A549 (cell line): ENCODE data around the gene FLII. TPM values are rescaled to one million over a fixed set of nuclear protein-coding genes. Genes with fewer than 3 reads are reported as not detected.
A peak's percentile ranks its signal among the peaks of the same experiment; 100 is the strongest.

Experiments
- ATAC-seq, 2 experiments: fragments of 200-7000 bp in 1 of 2; fragments of >200 bp in 1 of 2; cut with Nextera tagmentation in 1 of 2; cut with Tn5 transposase in 1 of 2; 3 replicates each; pipeline versions ENCODE4 v1.8.0 to v1.9.1; 2018 to 2020; ENCODE audit warnings: mild to moderate bottlenecking in 1 of 2, moderate library complexity in 1 of 2
- CTCF ChIA-PET: fragments of 300-600 bp; sonication (Branson Sonifier 250); formaldehyde crosslinking; extraction: SDS; loops from one replicate; lab custom pipeline; 2021; ENCODE audit warnings: antibody characterized with exemption, inconsistent platforms; lab: Yijun Ruan, JAX
- POLR2A ChIA-PET: fragments of 350-600 bp; formaldehyde crosslinking; extraction: SDS; loops from one replicate; lab custom pipeline; 2021; ENCODE audit warnings: antibody characterized with exemption, inconsistent platforms; lab: Yijun Ruan, JAX
- DNase-seq, 2 experiments: peaks; one replicate each; pipeline versions ENCODE4 v3.0.0 to v3.0.0-alpha.2; 2011 to 2016; ENCODE audit warnings: low read depth in 1 of 2, low spot score in 1 of 2
- FAIRE-seq: peaks from 2 replicates; lab custom pipeline; 2011; peaks lifted over from hg19 to GRCh38; lab: Jason Lieb, UNC
- H3K27ac ChIP-seq, 2 experiments: fragments of >200 bp; sonication (Bioruptor Twin); formaldehyde crosslinking; 3 replicates each; pipeline ENCODE4 v1.5.1; 2016 to 2017
- H3K4me1 ChIP-seq: fragments of >200 bp; sonication (Bioruptor Twin); formaldehyde crosslinking; 3 replicates; pipeline ENCODE4 v1.6.1; 2016
- H3K4me2 ChIP-seq: fragments of >200 bp; sonication (Bioruptor Twin); formaldehyde crosslinking; 3 replicates; pipeline ENCODE4 v1.6.1; 2016
- H3K4me3 ChIP-seq: fragments of >200 bp; sonication (Bioruptor Twin); formaldehyde crosslinking; 3 replicates; pipeline ENCODE4 v1.5.1; 2016
- H3K9me3 ChIP-seq: fragments of >200 bp; sonication (Bioruptor Twin); formaldehyde crosslinking; 3 replicates; pipeline ENCODE4 v1.6.1; 2016
- CBX8 ChIP-seq: fragments of 200-600 bp; sonication (generic); IDR thresholded peaks from 2 replicates; pipeline ENCODE4 v1.6.1; 2016
- CEBPB ChIP-seq, 2 experiments: fragments of >200 bp in 1 of 2; sonication (Bioruptor Twin) in 1 of 2; formaldehyde crosslinking in 1 of 2; IDR thresholded peaks; 2 replicates each; pipeline ENCODE4 v1.6.1; 2012 to 2016
- CHD2 ChIP-seq: fragments of 150-350 bp; IDR thresholded peaks from 2 replicates; pipeline ENCODE4 v1.6.1; 2014; ENCODE audit warnings: low read length; ENCODE audit not compliant: partially characterized antibody
- EP300 ChIP-seq, 2 experiments: fragments of >200 bp; sonication (Bioruptor Twin); formaldehyde crosslinking; IDR thresholded peaks; 2 replicates in 1 of 2; 3 replicates in 1 of 2; pipeline ENCODE4 v1.6.1; 2016 to 2017
- ESRRA ChIP-seq: fragments of 150-350 bp; IDR thresholded peaks from 2 replicates; pipeline ENCODE4 v1.6.1; 2014; ENCODE audit warnings: mild to moderate bottlenecking, low read length, borderline replicate concordance
- FOSB ChIP-seq: fragments of 250-450 bp; sonication (Bioruptor Pico); IDR thresholded peaks from 2 replicates; pipeline ENCODE4 v1.5.0; 2020; ENCODE audit warnings: mild to moderate bottlenecking, moderate library complexity
- FOSL2 ChIP-seq, 2 experiments: fragments of 450-650 bp in 1 of 2; fragments of >200 bp in 1 of 2; sonication (Bioruptor Twin) in 1 of 2; formaldehyde crosslinking; IDR thresholded peaks; 2 replicates each; pipeline versions ENCODE4 v1.5.0 to v1.6.1; 2016 to 2020; ENCODE audit warnings: mild to moderate bottlenecking in 1 of 2, moderate library complexity in 1 of 2
- FOXS1 ChIP-seq: fragments of 250-450 bp; sonication (Bioruptor Pico); IDR thresholded peaks from 2 replicates; pipeline ENCODE4 v1.5.0; 2020; ENCODE audit warnings: mild to moderate bottlenecking, moderate library complexity
- GATA3 ChIP-seq: IDR thresholded peaks from 2 replicates; pipeline ENCODE4 v1.6.1; 2012; ENCODE audit warnings: borderline replicate concordance
- HDAC2 ChIP-seq: fragments of 200-600 bp; sonication (generic); IDR thresholded peaks from 2 replicates; pipeline ENCODE4 v1.6.1; 2016
- HEYL ChIP-seq: fragments of 250-450 bp; sonication (Bioruptor Pico); IDR thresholded peaks from 2 replicates; pipeline ENCODE4 v1.8.0; 2021; ENCODE audit warnings: mild to moderate bottlenecking, moderate library complexity
- HOXA7 ChIP-seq: fragments of 250-450 bp; sonication (Bioruptor Pico); IDR thresholded peaks from 2 replicates; pipeline ENCODE4 v1.5.0; 2020; ENCODE audit warnings: mild to moderate bottlenecking, moderate library complexity
- JUN ChIP-seq, 2 experiments: fragments of >200 bp; sonication (Bioruptor Twin); formaldehyde crosslinking; IDR thresholded peaks; 2 replicates in 1 of 2; 3 replicates in 1 of 2; pipeline ENCODE4 v1.6.1; 2016 to 2017
- KDM1A ChIP-seq: fragments of 200-600 bp; sonication (generic); IDR thresholded peaks from 2 replicates; pipeline ENCODE4 v1.6.1; 2016; ENCODE audit warnings: low read depth, mild to moderate bottlenecking
- NPAS2 ChIP-seq: fragments of 250-450 bp; sonication (Bioruptor Pico); IDR thresholded peaks from 2 replicates; pipeline ENCODE4 v1.8.0; 2022; ENCODE audit warnings: mild to moderate bottlenecking, moderate library complexity, borderline replicate concordance
- PHF8 ChIP-seq: fragments of 200-600 bp; sonication (generic); IDR thresholded peaks from 2 replicates; pipeline ENCODE4 v1.6.1; 2016; ENCODE audit warnings: low read depth, mild to moderate bottlenecking, antibody characterized with exemption, moderate library complexity, borderline replicate concordance
- POLR2A ChIP-seq: IDR thresholded peaks from 2 replicates; pipeline ENCODE4 v1.6.1; 2012; ENCODE audit warnings: mild to moderate bottlenecking, low read length
- RAD21 ChIP-seq, 2 experiments: fragments of >200 bp in 1 of 2; sonication (Bioruptor Twin) in 1 of 2; formaldehyde crosslinking in 1 of 2; IDR thresholded peaks in 1 of 2; conservative IDR thresholded peaks in 1 of 2; 2 replicates in 1 of 2; 3 replicates in 1 of 2; pipeline ENCODE4 v1.6.1; 2012 to 2018; ENCODE audit warnings: inconsistent platforms in 1 of 2
- RARB ChIP-seq: fragments of 250-450 bp; sonication (Bioruptor Pico); IDR thresholded peaks from 2 replicates; pipeline ENCODE4 v1.8.0; 2021; ENCODE audit warnings: mild to moderate bottlenecking, moderate library complexity
- TFCP2L1 ChIP-seq: fragments of 250-450 bp; sonication (Bioruptor Pico); IDR thresholded peaks from 2 replicates; pipeline ENCODE4 v1.5.0; 2021; ENCODE audit warnings: mild to moderate bottlenecking
- ZFP36 ChIP-seq: fragments of 450-650 bp; IDR thresholded peaks from 2 replicates; pipeline ENCODE4 v1.6.1; 2014; ENCODE audit warnings: borderline replicate concordance; ENCODE audit not compliant: partially characterized antibody
- WGBS: methylation state at CpG from one replicate; pipeline ENCODE4 v1.1.6; 2017; ENCODE audit errors: missing lambda C conversion rate; 5-methylcytosine and 5-hydroxymethylcytosine counted together
- polyA plus RNA-seq, 4 experiments: library from polyadenylated mRNA; depleted of rRNA in 3 of 4; stranded (reverse); fragments of >200 nt; fragmentation: RNase III in 1 of 4; extraction: RNeasy Plus Mini Kit Qiagen cat#74134 plus additional on column Dnase treatment in 1 of 4; gene quantifications; 2 replicates in 3 of 4; 3 replicates in 1 of 4; pipeline ENCODE4 v1.2.3, GENCODE V29; 2011 to 2017
- TF ChIP-seq, protein P1 (sequence below): IDR thresholded peaks from 2 replicates; pipeline ENCODE4 v1.6.1; 2012
- TF ChIP-seq, protein P2 (sequence below): fragments of >200 bp; sonication (Bioruptor Twin); formaldehyde crosslinking; IDR thresholded peaks from 3 replicates; pipeline ENCODE4 v1.5.1; 2016
- TF ChIP-seq, protein P3 (sequence below): IDR thresholded peaks from 2 replicates; pipeline ENCODE4 v1.6.1; 2012

The FLII gene
- polyA plus RNA-seq, 2 of the 4 experiments (the other 2 are of a cell fraction) = 253 to 280 TPM

DNA sequence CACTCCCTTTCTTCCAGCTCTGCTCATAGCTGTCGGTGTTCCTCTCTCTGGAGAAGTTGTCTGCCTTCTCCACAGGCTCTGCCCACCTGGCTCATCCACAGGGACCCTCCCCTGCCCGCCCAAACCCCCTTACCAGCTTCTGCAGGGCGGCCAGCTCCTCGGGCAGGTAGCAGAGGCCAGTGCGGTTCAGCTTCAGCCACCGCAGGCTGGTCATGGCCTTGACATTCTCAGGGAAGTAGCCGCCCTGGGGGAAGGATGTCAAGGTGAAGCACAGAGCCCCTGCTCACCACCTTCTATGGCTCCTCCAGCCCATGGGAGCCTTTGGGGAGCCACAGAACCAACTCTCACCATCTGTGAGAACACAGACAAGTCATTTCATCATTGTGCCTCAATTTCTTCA is 1.8 kb downstream of the FLII start:
- FAIRE-seq = no peak
- no peak for TF ChIP-seq ESRRA
- TF ChIP-seq RAD21 (conservative IDR thresholded peaks at IDR 0.05 in 1 of 2, IDR thresholded peaks at IDR 0.05 in 1 of 2) = no peak
- TF ChIP-seq CHD2 = no peak
- no peak for TF ChIP-seq HDAC2
- TF ChIP-seq CEBPB (IDR thresholded peaks at IDR 0.05) = no peak
- TF ChIP-seq FOXS1 = no peak
- TF ChIP-seq, protein P1, sequence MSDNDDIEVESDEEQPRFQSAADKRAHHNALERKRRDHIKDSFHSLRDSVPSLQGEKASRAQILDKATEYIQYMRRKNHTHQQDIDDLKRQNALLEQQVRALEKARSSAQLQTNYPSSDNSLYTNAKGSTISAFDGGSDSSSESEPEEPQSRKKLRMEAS = no peak
- TF ChIP-seq HOXA7 (CRISPR knock-in tag) = no peak
- no peak for TF ChIP-seq ZFP36
- no peak for TF ChIP-seq CBX8
- no peak for TF ChIP-seq FOSB (CRISPR knock-in tag)
- TF ChIP-seq RARB = no peak
- TF ChIP-seq, protein P2, sequence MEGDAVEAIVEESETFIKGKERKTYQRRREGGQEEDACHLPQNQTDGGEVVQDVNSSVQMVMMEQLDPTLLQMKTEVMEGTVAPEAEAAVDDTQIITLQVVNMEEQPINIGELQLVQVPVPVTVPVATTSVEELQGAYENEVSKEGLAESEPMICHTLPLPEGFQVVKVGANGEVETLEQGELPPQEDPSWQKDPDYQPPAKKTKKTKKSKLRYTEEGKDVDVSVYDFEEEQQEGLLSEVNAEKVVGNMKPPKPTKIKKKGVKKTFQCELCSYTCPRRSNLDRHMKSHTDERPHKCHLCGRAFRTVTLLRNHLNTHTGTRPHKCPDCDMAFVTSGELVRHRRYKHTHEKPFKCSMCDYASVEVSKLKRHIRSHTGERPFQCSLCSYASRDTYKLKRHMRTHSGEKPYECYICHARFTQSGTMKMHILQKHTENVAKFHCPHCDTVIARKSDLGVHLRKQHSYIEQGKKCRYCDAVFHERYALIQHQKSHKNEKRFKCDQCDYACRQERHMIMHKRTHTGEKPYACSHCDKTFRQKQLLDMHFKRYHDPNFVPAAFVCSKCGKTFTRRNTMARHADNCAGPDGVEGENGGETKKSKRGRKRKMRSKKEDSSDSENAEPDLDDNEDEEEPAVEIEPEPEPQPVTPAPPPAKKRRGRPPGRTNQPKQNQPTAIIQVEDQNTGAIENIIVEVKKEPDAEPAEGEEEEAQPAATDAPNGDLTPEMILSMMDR = no peak
- TF ChIP-seq EP300 (IDR thresholded peaks at IDR 0.05) = no peak
- no peak for TF ChIP-seq HEYL (CRISPR knock-in tag)
- TF ChIP-seq TFCP2L1 (CRISPR knock-in tag) = no peak
- TF ChIP-seq JUN (IDR thresholded peaks at IDR 0.05) = no peak
- no peak for TF ChIP-seq PHF8
- TF ChIP-seq, protein P3, sequence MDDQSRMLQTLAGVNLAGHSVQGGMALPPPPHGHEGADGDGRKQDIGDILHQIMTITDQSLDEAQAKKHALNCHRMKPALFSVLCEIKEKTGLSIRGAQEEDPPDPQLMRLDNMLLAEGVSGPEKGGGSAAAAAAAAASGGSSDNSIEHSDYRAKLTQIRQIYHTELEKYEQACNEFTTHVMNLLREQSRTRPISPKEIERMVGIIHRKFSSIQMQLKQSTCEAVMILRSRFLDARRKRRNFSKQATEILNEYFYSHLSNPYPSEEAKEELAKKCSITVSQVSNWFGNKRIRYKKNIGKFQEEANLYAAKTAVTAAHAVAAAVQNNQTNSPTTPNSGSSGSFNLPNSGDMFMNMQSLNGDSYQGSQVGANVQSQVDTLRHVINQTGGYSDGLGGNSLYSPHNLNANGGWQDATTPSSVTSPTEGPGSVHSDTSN = no peak
- TF ChIP-seq GATA3 = no peak
- WGBS = 83% methylated on average over 1 of the region's 7 CpGs

DNA sequence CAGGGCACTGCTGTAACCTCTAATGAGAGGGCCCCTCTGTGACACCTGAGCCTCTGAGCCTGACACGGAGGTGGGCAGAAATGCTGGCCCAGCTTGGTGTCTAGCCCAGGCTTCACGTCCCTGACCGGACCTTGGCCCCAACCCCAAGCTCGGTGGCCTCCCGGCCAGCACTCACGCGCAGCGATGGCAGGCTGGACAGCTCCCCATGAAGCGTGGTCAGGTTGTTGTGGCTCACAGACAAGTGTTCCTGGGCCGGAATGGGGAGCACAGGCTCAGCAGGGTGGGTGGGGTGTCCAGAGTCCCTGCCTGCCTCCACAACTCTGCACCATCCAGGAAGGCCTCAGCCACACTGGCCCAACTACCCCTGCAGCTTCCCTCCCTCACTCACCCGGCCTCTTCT is 2.2 kb downstream of the FLII start:
- POLR2A ChIA-PET = no interaction called here
- no peak overlapping the region for H3K4me3 ChIP-seq
- DNase-seq (no peak), ATAC-seq (no peak), FAIRE-seq (no peak)
- H3K4me2 ChIP-seq = peak overlapping the region; percentile 94; the same call in 2 of the 3 replicates
- no peak for TF ChIP-seq POLR2A
- CTCF ChIA-PET = interaction anchor here (1.9 to 2.9 kb wide), 2 partner anchors 8 to 20 kb away, joined by 5 to 34 read pairs; no protein-coding TSS in a partner anchor
- 91% methylated on average over 11 of the region's 11 CpGs for WGBS
- no peaks in the 10 kb centered on the region for H3K9me3 ChIP-seq
- H3K4me1 ChIP-seq = peaks cover 25% of the 10 kb centered on the region
- peak overlapping the region in 1 of 2 experiments; percentile 97; a peak in 1 of 6 replicates for H3K27ac ChIP-seq

More for the DNA sequence above, 1.8 kb downstream of the FLII start:
- H3K9me3 ChIP-seq = no peaks in the 10 kb centered on the region
- peak overlapping the region; percentile 66; the same call in 2 of the 3 replicates for H3K4me3 ChIP-seq
- ChIA-PET POLR2A (no interaction called here), CTCF (interaction anchor here (1.7 to 2.9 kb wide), 3 partner anchors 9 to 21 kb away, joined by 3 to 34 read pairs (median 5); no protein-coding TSS in a partner anchor)
- DNase-seq = no peak
- H3K27ac ChIP-seq = peak overlapping the region in 1 of 2 experiments; percentile 97; a peak in 3 of 6 replicates
- no peak for ATAC-seq
- peak overlapping the region; percentile 94 for H3K4me2 ChIP-seq
- peaks cover 29% of the 10 kb centered on the region for H3K4me1 ChIP-seq

DNA sequence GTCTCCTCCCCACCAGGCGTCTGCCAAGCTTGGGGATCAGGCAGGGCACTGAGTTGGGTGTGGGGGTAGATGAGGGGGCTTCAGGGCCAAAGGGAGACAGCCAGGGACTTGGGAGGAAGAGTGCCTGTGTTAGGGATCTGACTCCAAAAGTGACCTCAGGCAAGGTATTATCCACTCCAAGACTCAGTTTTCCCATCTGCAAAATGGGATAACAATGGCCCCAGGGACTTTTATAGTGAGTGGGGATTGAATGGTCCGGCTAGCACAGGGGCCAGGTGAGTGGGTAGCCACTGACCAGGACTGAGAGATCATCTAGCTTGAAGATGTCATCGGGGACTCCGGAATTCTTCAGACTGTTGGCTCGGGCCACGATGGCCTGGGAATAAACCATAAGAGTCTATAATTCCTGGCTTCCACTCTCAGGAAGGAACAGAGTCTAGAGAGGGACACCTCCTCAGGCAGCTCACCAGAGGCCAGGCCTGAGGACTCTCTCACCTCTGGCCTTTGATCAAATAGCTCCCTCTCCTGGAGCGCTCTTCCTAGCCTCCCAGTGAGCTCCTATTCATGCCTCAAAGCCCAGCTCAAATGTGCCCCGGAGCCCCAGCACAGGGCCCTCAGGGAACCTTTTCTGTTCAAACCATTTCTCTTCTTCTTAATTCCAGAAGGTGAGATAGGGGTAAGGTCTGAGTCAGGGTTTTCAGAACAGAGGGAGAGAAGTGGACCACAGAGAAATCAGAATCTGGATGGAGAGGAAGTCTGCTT is 3.5 kb downstream of the FLII start:
- TF ChIP-seq NPAS2 = no peak
- peak; percentile 80 for TF ChIP-seq KDM1A
- TF ChIP-seq FOSL2 (IDR thresholded peaks at IDR 0.05) = no peak
- TF ChIP-seq FOSL2 (CRISPR knock-in tag; IDR thresholded peaks at IDR 0.05) = no peak
- TF ChIP-seq, all 56 proteins: peak for 1
- ChIA-PET CTCF (interaction anchor here (0.6 to 2.9 kb wide), 8 partner anchors 7 to 114 kb away, joined by 3 to 34 read pairs (median 3); no protein-coding TSS in a partner anchor), POLR2A (interaction anchor here (1.2 kb wide), 1 partner anchor 72 kb away, joined by 3 read pairs; the partner anchor contains the start of gene ALKBH5)
- Histone ChIP-seq H3K9me3 (no peaks in the 10 kb centered on the region), H3K27ac (no peak overlapping the region), H3K4me2 (no peak overlapping the region), H3K4me3 (no peak overlapping the region), H3K4me1 (peaks cover 22% of the 10 kb centered on the region)
- ATAC-seq (no peak), FAIRE-seq (no peak), DNase-seq (no peak)
- WGBS = 93% methylated on average over 8 of the region's 8 CpGs
